GM13977 (cell line): Measurements from ENCODE around the gene ANO1.

Source experiments
- DNase-seq: peaks from one replicate; pipeline ENCODE4 v3.0.0; 2012; ENCODE audit warnings: low spot score
- CTCF ChIP-seq: IDR thresholded peaks from 2 replicates; pipeline ENCODE4 v1.5.1; 2012; ENCODE audit warnings: mild to moderate bottlenecking, control low read depth; ENCODE audit not compliant: insufficient read depth; ENCODE audit errors: extremely low read depth, missing control alignments
- in situ Hi-C: fragments of 300-500 bp; cut with MboI; formaldehyde crosslinking; loops from one replicate; pipeline ENCODE4 v1.12.0; 2022; ENCODE audit warnings: low sequenced_read_pairs, low pct_unique_long_range_greater_than_20kb, mixed read lengths, inconsistent platforms; ENCODE audit not compliant: unreplicated experiment

The ANO1 gene

GRCh38 chr11:70158757-70159389, 80.8 kb downstream of the ANO1 start:
- no peak for DNase-seq
- in situ Hi-C loops = no loop called here
- no peak for TF ChIP-seq CTCF

- no peak for TF ChIP-seq CTCF
- in situ Hi-C loops = no loop called here
- no peak for DNase-seq
Measured at GRCh38 chr11:70159627-70160570, 81.8 kb downstream of the ANO1 start.

GRCh38 chr11:70161043-70161625, 83.0 kb downstream of the ANO1 start:
- DNase-seq = no peak
- TF ChIP-seq CTCF = no peak
- in situ Hi-C loops = no loop called here

GRCh38 chr11:70164705-70165104, 86.6 kb downstream of the ANO1 start:
- no peak for TF ChIP-seq CTCF
- no peak for DNase-seq
- in situ Hi-C loops = no loop called here

GRCh38 chr11:70167120-70167519, 89.0 kb downstream of the ANO1 start:
- TF ChIP-seq CTCF = no peak
- no peak for DNase-seq
- in situ Hi-C loops = no loop called here

- DNase-seq = no peak
- in situ Hi-C loops = no loop called here
- TF ChIP-seq CTCF = no peak
Measured at GRCh38 chr11:70167723-70168404, 89.7 kb downstream of the ANO1 start.
